HG03571 (cell line): Measurements from ENCODE around the gene CRYGD.
"Not testable (repeated sequence)": the region's sequence is repeated elsewhere in the genome, so short reads cannot be mapped to it uniquely, and the experiment has no call there.

ENCODE experiments used
- ATAC-seq: cut with Tn5 transposase; IDR thresholded peaks from one replicate; pipeline ENCODE4 v1.9.1; 2021; ENCODE audit not compliant: unreplicated experiment

CRYGD gene

GRCh38 chr2:208130712-208131110 is 6.4 kb upstream of the CRYGD start:
- no peak for ATAC-seq

GRCh38 chr2:208129744-208130711 is 5.7 kb upstream of the CRYGD start, which contains the start of gene CRYGC:
CRYGC (minus strand) TSS chr2:208129828; CDS start chr2:208129792, 36 bp downstream.
- no peak for ATAC-seq

- no peak for ATAC-seq
These were observed 3.8 kb upstream of the CRYGD start for GRCh38 chr2:208128136-208128535.

GRCh38 chr2:208127090-208127489 is 2.8 kb upstream of the CRYGD start:
- no peak for ATAC-seq

- no peak for ATAC-seq
These were observed 927 bp upstream of the CRYGD start for GRCh38 chr2:208125251-208125650.

- ATAC-seq: no peak
These were observed 2.1 kb downstream of the CRYGD start for GRCh38 chr2:208122248-208122647.

GRCh38 chr2:208118918-208119317 is 5.4 kb downstream of the CRYGD start:
- no peak for ATAC-seq

- ATAC-seq: not testable (repeated sequence)
These were observed 6.9 kb downstream of the CRYGD start for GRCh38 chr2:208117390-208117789.

- ATAC-seq: no peak
These were observed 11.4 kb downstream of the CRYGD start for GRCh38 chr2:208112969-208113368.

GRCh38 chr2:208112273-208112745 is 12.0 kb downstream of the CRYGD start:
- ATAC-seq: not testable (repeated sequence)

- ATAC-seq: no peak
These were observed 20.7 kb downstream of the CRYGD start for GRCh38 chr2:208103616-208104015.

GRCh38 chr2:208101716-208102631 is 22.4 kb downstream of the CRYGD start:
- ATAC-seq: no peak

GRCh38 chr2:208099682-208100470 is 24.4 kb downstream of the CRYGD start:
- no peak for ATAC-seq

- not testable (repeated sequence) for ATAC-seq
These were observed 25.6 kb downstream of the CRYGD start for GRCh38 chr2:208098701-208099100.

GRCh38 chr2:208098267-208098666 is 26.1 kb downstream of the CRYGD start:
- no peak for ATAC-seq

- no peak for ATAC-seq
These were observed 26.5 kb downstream of the CRYGD start for GRCh38 chr2:208097801-208098200.

GRCh38 chr2:208097313-208097712 is 27.0 kb downstream of the CRYGD start:
- ATAC-seq: no peak

- ATAC-seq: no peak
These were observed 28.2 kb downstream of the CRYGD start for GRCh38 chr2:208096080-208096479.

- ATAC-seq: no peak
These were observed 31.2 kb downstream of the CRYGD start for GRCh38 chr2:208093128-208093527.

GRCh38 chr2:208092093-208092832 is 32.1 kb downstream of the CRYGD start:
- no peak for ATAC-seq
